ENCODE results near the gene TMEM200A.

GRCh38 chr6:130396722-130397121 lies 30.9 kb downstream of the TMEM200A start:
- TF ChIP-seq POLR2AphosphoS5 (IDR thresholded peaks at IDR 0.05) (no peak), CTCF (IDR thresholded peaks at IDR 0.05) (no peak)
